ENCODE measurements around the gene ACOT7.

DNA sequence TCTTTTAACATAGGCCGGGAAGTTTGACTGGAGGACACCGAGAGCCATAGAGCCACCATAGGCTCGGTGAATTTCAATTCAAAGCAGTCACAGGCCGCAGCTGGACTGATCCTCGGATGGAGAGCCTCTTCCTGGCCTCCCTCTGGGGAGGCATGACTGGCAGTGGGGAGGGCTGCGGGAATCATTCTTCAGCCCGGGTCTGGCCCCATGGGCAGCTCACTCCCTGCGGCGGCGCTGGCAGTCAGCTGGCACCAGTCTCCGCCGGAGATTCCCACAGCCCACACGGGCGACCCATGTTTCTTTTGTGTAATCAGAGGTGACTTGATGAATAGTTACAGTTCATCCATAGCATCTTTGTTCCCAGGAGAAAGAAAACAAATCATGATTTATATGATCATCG is 41.6 kb upstream of the ACOT7 start:
- TF ChIP-seq, protein P1, sequence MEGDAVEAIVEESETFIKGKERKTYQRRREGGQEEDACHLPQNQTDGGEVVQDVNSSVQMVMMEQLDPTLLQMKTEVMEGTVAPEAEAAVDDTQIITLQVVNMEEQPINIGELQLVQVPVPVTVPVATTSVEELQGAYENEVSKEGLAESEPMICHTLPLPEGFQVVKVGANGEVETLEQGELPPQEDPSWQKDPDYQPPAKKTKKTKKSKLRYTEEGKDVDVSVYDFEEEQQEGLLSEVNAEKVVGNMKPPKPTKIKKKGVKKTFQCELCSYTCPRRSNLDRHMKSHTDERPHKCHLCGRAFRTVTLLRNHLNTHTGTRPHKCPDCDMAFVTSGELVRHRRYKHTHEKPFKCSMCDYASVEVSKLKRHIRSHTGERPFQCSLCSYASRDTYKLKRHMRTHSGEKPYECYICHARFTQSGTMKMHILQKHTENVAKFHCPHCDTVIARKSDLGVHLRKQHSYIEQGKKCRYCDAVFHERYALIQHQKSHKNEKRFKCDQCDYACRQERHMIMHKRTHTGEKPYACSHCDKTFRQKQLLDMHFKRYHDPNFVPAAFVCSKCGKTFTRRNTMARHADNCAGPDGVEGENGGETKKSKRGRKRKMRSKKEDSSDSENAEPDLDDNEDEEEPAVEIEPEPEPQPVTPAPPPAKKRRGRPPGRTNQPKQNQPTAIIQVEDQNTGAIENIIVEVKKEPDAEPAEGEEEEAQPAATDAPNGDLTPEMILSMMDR (IDR thresholded peaks at IDR 0.05) = no peak
- TF ChIP-seq EP300 (IDR thresholded peaks at IDR 0.05; ENCODE audit: low read depth) (no peak), POLR2A (IDR thresholded peaks at IDR 0.05) (no peak), POLR2AphosphoS5 (IDR thresholded peaks at IDR 0.05) (no peak)

All from transverse colon (tissue), 4 donors.